Endothelial cell of hepatic sinusoid (primary cell): Measurements from ENCODE around the gene SMURF1.
"Not testable (repeated sequence)": the region's sequence is repeated elsewhere in the genome, so short reads cannot be mapped to it uniquely, and the experiment has no call there.

Experiments used
- in situ Hi-C: cut with HindIII; loops from 2 replicates; pipeline ENCODE4 v1.10.0; 2017; ENCODE audit warnings: low sequenced_read_pairs

SMURF1 gene

GRCh38 chr7:99124236-99124635 lies 19.7 kb downstream of the SMURF1 start:
- in situ Hi-C loops: loop anchor here (5.0 kb wide), 2 partner anchors 82 to 83 kb away; partner anchors contain the start of gene KPNA7

DNA sequence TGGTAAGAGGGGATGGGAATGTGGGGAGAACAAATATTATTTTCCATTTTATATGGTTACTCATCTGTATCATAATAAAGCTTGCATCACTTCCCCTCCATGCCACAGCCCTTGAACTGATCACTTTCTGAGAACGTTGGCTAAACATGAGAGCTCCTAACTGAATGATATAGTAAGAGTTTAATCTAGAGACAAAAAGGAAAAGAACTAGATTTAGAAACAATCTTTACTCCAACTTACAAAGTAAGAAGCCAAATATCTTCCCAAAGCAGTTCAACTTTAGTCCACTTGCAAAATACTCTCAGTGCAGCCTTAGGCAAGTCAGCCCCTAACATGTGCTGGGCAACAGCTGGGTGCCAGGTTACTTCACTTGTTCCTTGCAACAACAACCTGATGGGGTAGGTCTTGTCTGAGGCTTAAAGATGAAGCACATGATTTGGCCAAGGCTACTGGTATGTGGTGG lies 20.3 kb downstream of the SMURF1 start:
- in situ Hi-C loops: loop anchor here (5.0 kb wide), 2 partner anchors 81 to 84 kb away; partner anchors contain the start of gene KPNA7

GRCh38 chr7:99122762-99123161 lies 21.1 kb downstream of the SMURF1 start:
- in situ Hi-C loops: loop anchor here (5.0 kb wide), 2 partner anchors 80 to 85 kb away; partner anchors contain the start of gene KPNA7

- in situ Hi-C loops: loop anchor here (5.0 kb wide), 2 partner anchors 79 to 86 kb away; partner anchors contain the start of gene KPNA7
Observed at GRCh38 chr7:99121496-99122021, 22.3 kb downstream of the SMURF1 start.

DNA sequence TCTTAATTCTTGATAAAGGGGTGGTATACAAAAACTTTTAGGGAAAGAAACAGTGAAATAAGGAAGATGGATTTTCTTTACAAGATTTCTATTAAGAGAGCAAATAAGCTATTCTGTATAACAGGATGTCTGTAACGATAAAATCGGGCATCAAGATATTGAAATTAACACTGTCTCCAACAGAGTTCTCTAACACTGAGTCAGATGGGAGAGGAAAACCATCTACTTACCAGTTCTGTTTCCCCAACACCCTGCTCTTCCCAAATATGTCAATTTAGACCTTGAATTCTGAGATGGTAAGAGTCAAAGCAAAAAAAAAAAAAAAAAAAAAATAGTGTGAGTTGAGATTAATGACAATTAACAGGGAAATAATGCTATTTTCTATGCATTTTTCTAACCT lies 23.0 kb downstream of the SMURF1 start:
- in situ Hi-C loops: loop anchor here (5.0 kb wide), 2 partner anchors 79 to 86 kb away; partner anchors contain the start of gene KPNA7

DNA sequence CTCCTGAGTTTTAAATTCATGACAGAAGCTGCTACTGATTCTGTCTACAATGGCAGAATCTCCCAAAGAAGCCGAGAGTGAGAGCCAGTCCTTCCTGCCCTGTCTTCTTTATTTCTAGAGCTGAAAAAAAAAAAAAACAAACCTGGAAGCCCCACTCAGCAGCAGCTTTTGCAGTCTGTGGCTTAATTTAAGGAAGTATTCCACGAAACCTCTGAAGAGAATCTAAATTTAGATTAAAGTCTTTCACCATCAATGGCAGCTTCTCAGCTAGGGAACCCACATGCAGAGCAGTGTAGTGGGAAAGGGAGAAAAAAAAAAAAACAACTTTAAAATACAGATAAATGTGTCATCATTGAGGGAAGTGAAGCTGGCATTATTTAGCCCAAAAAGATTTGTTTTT lies 23.4 kb downstream of the SMURF1 start:
- in situ Hi-C loops: loop anchor here (5.0 kb wide), 2 partner anchors 78 to 87 kb away; partner anchors contain the start of gene KPNA7

DNA sequence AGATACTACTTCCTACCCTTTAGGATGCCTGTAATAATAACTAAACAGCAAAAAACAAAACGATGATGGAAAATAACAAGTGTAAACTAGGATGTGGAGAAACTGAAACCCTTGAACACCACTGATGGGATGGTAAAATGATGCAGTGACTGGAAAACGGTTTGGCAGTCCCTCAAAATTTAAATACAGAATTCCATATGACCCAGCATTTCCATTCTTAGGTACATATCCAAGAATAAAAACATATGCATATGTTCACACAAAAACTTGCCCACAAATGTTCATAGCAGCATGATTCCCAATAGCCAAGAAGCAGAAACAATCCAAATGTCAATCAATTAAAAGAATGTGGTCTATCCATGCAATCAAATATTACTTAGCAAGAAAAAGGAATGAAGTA lies 25.8 kb downstream of the SMURF1 start:
- in situ Hi-C loops: no loop called here

DNA sequence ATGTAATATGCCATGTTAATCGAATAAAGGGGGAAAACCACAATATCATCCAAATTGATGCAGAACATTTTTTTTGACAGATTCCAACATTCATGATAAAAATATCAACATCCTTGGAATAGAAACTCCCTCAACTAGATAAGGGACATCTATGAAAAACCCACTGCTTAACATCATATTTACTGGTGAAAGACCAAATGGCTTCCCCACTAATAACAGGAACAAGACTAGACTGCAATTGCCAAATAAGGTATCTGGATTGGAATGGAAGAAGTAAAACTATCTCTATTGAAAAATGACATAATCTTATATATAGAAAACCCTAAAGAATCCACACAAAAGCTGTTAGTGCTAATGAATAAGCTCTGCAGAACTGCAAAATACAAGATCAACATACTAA lies 27.8 kb downstream of the SMURF1 start:
- in situ Hi-C loops: no loop called here

DNA sequence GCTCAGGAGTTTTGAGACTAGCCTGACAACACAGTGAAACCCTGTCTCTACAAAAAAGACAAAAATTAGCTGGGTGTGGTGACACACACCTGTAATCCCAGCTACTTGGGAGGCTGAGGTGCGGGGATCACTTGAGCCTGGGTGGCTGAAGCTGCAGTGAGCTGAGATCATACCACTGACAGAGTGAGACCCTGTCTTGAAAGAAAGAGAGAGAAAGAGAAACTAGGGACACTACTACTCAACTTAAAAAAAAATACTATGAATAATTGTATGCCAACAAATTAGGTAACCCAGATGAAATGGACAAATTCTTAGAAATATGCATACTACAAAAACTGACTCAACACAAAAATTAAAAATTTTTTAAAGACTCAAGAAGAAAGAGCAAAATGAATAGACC lies 28.5 kb downstream of the SMURF1 start:
- in situ Hi-C loops: no loop called here

GRCh38 chr7:99112979-99113378 lies 30.9 kb downstream of the SMURF1 start:
- in situ Hi-C loops: no loop called here

GRCh38 chr7:99112097-99112496 lies 31.8 kb downstream of the SMURF1 start:
- in situ Hi-C loops: no loop called here

GRCh38 chr7:99111591-99111990 lies 32.3 kb downstream of the SMURF1 start:
- in situ Hi-C loops: no loop called here

GRCh38 chr7:99109108-99110051 lies 34.5 kb downstream of the SMURF1 start:
- in situ Hi-C loops: no loop called here

GRCh38 chr7:99108613-99109012 lies 35.3 kb downstream of the SMURF1 start:
- in situ Hi-C loops: no loop called here

- in situ Hi-C loops: no loop called here
Observed at GRCh38 chr7:99106821-99107241, 37.1 kb downstream of the SMURF1 start.

DNA sequence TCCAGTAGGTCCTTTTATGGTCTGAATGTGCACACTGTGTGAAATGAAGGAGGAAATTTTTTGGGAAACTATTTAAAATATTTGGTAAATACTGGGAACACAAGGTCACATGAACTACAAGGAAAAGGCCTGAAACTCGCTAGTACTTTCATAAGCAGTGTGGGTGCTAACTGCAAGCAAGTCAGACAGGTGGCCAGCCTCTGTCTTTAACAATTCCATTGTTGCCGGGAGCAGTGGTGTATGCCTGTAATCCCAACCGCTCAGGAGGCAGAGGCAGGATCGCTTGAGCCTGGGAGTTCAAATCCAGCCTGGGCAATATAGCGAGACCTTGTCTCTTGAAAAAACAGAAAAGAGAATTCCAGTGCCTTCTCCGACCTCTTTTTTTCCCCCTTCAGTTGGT lies 37.5 kb downstream of the SMURF1 start:
- in situ Hi-C loops: no loop called here

- in situ Hi-C loops: no loop called here
Observed at GRCh38 chr7:99105756-99106155, 38.2 kb downstream of the SMURF1 start.

GRCh38 chr7:99104631-99105030 lies 39.3 kb downstream of the SMURF1 start:
- in situ Hi-C loops: no loop called here

- in situ Hi-C loops: not testable (repeated sequence)
Observed at GRCh38 chr7:99103836-99104235, 40.1 kb downstream of the SMURF1 start.

DNA sequence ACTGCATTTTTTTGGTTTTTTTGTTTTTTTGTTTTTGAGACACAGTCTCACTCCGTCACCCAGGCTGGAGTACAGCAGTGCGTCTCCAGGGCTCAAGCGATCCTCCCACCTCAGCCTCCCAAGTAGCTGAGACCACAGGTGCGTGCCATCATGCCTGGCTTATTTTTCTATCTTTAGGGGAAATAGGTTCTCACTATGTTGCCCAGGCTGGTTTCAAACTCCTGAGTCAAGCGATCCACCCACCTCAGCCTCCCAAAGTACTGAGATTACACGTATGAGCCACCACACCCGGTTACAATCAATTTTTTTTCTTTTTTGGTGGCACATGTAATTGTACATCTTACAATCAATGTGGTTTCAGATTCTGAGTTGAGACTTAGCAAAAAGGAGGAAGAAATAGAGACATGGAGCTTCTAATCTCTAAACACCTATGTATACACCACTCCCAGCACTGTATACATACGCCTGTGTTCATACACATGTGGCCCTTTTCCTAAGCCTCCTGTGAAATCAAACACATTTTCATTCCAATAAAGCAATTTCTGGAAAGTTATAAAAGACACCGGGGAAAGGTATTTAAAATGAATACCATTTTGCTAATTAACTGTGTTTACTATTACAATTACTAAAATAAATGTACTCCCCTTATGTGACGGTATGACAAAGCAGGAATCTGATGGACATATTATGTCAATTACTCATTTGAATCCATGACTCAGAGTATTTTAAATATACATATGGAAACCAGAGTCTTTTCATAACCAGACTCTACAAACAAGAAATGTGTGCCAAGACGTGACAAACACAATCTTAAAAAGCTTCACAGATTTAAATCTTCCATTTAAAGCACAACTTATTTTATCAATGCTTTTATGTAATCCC lies 40.9 kb downstream of the SMURF1 start:
- in situ Hi-C loops: no loop called here

DNA sequence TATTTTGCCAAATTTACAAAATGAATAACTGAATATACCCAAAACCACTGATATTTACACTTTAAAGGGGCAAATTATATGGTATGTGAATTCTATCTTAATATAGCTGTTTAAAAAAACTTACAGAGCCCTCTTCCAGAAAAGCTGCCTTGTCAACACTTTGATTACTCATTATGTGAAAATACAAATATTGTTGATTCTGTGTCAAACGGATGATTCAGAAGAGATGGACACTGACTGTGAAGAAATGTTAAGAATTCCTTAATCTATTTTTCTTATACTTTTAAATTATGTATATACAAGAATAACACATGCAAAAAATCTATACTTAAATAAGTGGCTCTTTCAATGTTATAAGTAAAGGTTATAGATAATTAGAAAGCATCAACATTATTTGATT lies 41.5 kb downstream of the SMURF1 start:
- in situ Hi-C loops: no loop called here
